ENCODE data around the gene PSMF1. TPM values are rescaled to one million over a fixed set of nuclear protein-coding genes. Genes with fewer than 3 reads are reported as not detected.
A peak's percentile ranks its signal among the peaks of the same experiment; 100 is the strongest.

PSMF1 gene
- total and polyA plus RNA-seq, 2 of the 13 experiments (the other 11 are each of a cell fraction or from before 2014, with no cell fraction given): 82.5 to 86.0 TPM

- no peaks in the 10 kb centered on the region for H3K4me1 ChIP-seq (ENCODE audit: insufficient read depth, low read length)
- BruUV-seq (replicated peaks): no TSS peak
- ATAC-seq: no peak
- H3K36me3 ChIP-seq (replicated peaks in 1 of 2; ENCODE audit: control insufficient read depth in 1 of 2, insufficient read depth in 2 of 2, low read length in 2 of 2): peaks cover 52 to 91% of the 10 kb centered on the region in 2 experiments
- POLR2A ChIA-PET: no interaction called here
- intact Hi-C loops (cut with micrococcal nuclease; ENCODE audit: unreplicated experiment): no loop called here
- no peak for DNase-seq (ENCODE audit: low spot score)
- WGBS (ENCODE audit: low lambda C conversion rate): 97% methylated on average over 4 of the region's 4 CpGs
- no peak overlapping the region for H3K4me2 ChIP-seq (ENCODE audit: low read depth, low read length)
- in situ Hi-C loops (cut with HindIII; ENCODE audit: extremely low pct_ligation_motif_present, low pct_unique_long_range_greater_than_20kb): no loop called here
- no peaks in the 10 kb centered on the region for H4K20me1 ChIP-seq (ENCODE audit: insufficient read depth, low read length)
- CTCF ChIA-PET (ENCODE audit: low intra/inter-chr PET ratio, low total read pairs): no interaction called here
- peaks cover 15% of the 10 kb centered on the region; the same call in 1 of the 2 replicates for H3K9me3 ChIP-seq (ENCODE audit: low read length)
- H3K27ac ChIP-seq (ENCODE audit: extremely low read length, insufficient read depth, low read length): no peak overlapping the region
- no peak overlapping the region for H3K9ac ChIP-seq (ENCODE audit: insufficient read depth, low read depth, low read length)
- no peak overlapping the region for H2AFZ ChIP-seq (ENCODE audit: low read length)
- H3K27me3 ChIP-seq (ENCODE audit: control insufficient read depth in 1 of 2, insufficient read depth in 2 of 2, low read length in 2 of 2): no peaks in the 10 kb centered on the region
- no peak for FAIRE-seq
- no peak overlapping the region for H3K4me3 ChIP-seq (replicated peaks in 1 of 3; ENCODE audit: insufficient read depth in 1 of 3, low read depth in 2 of 3, low read length in 3 of 3)
- H3K79me2 ChIP-seq (ENCODE audit: insufficient read depth, low read length): peaks cover 36% of the 10 kb centered on the region
- TF ChIP-seq MATR3 (CRISPR knock-in tag; IDR thresholded peaks at IDR 0.05) (no peak), RXRB (CRISPR knock-in tag; IDR thresholded peaks at IDR 0.05; ENCODE audit: borderline replicate concordance) (no peak), HES4 (CRISPR knock-in tag; IDR thresholded peaks at IDR 0.05; ENCODE audit: borderline replicate concordance) (no peak), RBM22 (optimal IDR thresholded peaks at IDR 0.05; ENCODE audit: low read length) (peak; percentile 24), RBFOX2 (IDR thresholded peaks at IDR 0.05; ENCODE audit: low read depth, low read length) (peak; percentile 57; the same call in 1 of the 2 replicates), RERE (CRISPR knock-in tag; IDR thresholded peaks at IDR 0.05; ENCODE audit: low read depth) (no peak), ZNF142 (CRISPR knock-in tag; IDR thresholded peaks at IDR 0.05) (no peak), ZMAT5 (CRISPR knock-in tag; IDR thresholded peaks at IDR 0.05; ENCODE audit: borderline replicate concordance, low read depth) (no peak), ZBTB7A (CRISPR knock-in tag; IDR thresholded peaks at IDR 0.05) (no peak), ZFP41 (CRISPR knock-in tag; IDR thresholded peaks at IDR 0.05; ENCODE audit: borderline replicate concordance) (no peak), ZNF75D (CRISPR knock-in tag; IDR thresholded peaks at IDR 0.05; ENCODE audit: borderline replicate concordance) (no peak), SMYD3 (CRISPR knock-in tag; IDR thresholded peaks at IDR 0.05) (no peak)
Observed at GRCh38 chr20:1130058-1130694, 11.8 kb downstream of the PSMF1 start.
